Stimulated activated CD8-positive, alpha-beta memory T cell treated with anti-CD3 and anti-CD28 coated beads, Interleukin-4, amount 100 ng/mL, for 4 hours (primary cell): ENCODE measurements around the gene RHOT2.
"Not testable (repeated sequence)": the region's sequence is repeated elsewhere in the genome, so short reads cannot be mapped to it uniquely, and the experiment has no call there.

ENCODE experiments used
- DNase-seq, 2 donors: peaks; one replicate each; pipeline ENCODE4 v3.0.0-alpha.2; 2020; ENCODE audit warnings: low read depth in 2 of 2, low spot score in 1 of 2

RHOT2 gene

DNA sequence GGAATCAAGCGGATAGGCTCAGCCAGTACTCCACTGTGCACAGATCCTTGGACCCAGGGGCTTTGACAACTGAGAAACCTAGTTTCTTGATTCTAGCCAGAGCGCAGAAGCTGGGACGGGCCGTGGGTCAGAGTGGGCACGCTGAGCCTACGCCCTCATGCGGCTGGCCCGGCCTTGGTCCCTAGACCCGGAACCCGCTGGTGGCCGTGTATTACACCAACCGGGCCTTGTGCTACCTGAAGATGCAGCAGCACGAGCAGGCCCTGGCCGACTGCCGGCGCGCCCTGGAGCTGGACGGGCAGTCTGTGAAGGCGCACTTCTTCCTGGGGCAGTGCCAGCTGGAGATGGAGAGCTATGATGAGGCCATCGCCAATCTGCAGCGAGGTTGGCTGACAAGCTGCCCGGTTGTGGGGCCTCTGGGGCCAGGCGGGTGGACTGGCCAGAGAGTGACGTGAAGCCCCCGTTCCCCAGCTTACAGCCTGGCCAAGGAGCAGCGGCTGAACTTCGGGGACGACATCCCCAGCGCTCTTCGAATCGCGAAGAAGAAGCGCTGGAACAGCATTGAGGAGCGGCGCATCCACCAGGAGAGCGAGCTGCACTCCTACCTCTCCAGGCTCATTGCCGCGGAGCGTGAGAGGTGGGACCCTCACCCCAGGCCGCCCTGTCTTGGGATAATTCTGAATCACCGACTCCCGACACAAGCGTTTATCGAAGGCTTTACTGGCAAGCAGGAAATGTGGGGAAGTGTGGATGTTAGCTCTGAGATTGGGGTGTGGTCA is 13.2 kb downstream of the RHOT2 start:
- DNase-seq = no peak

DNA sequence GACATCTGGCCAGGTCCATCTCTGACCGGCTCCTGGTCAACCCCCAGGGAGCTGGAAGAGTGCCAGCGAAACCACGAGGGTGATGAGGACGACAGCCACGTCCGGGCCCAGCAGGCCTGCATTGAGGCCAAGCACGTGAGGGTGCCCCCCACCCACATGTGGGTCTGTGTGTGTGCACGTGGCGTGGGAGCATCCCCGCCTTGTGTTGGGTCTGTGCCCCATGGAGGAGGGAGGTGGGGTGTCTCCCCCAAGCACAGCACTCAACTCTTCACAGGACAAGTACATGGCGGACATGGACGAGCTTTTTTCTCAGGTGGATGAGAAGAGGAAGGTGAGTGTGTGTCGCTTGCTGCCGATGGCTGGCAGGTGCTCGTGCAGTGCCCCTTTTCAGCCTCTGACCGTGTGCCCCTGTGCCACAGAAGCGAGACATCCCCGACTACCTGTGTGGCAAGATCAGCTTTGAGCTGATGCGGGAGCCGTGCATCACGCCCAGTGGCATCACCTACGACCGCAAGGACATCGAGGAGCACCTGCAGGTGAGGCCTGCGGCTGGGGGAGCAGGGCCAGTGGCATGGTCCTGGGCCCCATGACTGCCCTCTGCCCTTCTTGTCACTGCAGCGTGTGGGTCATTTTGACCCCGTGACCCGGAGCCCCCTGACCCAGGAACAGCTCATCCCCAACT is 14.0 kb downstream of the RHOT2 start:
- DNase-seq = no peak

GRCh38 chr16:682493-683395 is 14.8 kb downstream of the RHOT2 start:
- no peak for DNase-seq

GRCh38 chr16:683396-684070 is 15.6 kb downstream of the RHOT2 start:
- DNase-seq = no peak

DNA sequence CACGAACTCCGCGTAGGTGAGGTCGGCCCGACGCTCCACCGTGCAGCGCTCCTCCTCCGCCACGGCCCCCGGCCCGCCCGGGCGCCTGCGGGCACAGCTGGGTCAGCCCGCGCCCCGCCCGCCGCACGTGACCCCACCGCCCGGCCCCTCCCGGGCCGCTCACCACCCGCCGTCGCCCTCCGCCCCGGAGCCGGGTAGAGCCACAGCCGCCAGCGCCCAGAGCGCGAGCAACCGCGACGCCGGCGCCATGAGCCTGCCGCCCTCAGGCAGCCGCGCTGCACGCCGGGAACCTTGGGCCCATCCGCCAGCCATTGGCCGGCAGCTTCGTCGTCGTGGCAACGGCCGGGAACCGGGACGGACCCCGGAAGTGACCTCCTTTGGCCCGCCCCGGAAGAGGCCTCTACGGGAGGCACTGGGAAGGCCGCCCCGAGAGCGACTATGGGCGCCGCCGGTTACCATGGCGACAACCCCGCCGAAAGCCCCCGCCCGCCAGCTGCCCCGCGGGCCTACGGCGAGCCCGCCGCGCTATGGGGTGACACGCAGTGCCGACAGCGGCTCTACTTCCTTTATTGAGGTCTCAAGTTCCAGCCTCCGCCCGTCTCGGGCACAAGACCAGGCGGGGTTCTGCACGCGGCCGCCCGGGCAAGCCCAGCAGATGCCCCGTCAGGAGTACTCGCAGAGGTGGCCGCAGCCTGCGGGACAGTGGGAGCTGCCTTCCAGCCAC is 16.3 kb downstream of the RHOT2 start, which contains the start of gene JMJD8:
TSS of gene JMJD8 (minus strand) at position 264 of the 724 bp plus-strand sequence. CDS start at position 249, 15 bp downstream.
- peak; percentile 88 to 95 for DNase-seq

GRCh38 chr16:684961-685696 is 17.2 kb downstream of the RHOT2 start:
- DNase-seq = no peak

DNA sequence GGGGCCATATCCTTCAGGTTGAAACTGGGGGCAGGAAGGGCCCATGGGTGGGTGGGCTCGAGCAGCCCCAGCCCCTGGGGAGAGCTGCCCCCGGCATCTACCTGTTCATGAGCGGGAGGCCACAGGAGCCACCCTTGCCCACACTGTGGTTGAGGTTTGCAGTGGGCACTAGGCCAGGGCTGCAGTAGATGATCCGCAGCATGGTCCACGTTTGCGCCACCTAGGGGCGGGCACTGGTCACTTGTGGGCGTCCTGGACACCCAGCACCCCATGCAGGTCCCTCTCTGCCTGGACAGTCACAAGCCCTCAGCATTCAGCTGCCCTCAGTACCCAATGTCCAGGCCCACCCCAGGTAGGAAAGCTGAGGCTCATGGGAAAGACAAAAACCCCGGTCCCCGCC is 18.0 kb downstream of the RHOT2 start:
- DNase-seq = no peak

- no peak for DNase-seq
Observed at GRCh38 chr16:686459-687260, 18.7 kb downstream of the RHOT2 start.

- DNase-seq = no peak
Observed at GRCh38 chr16:687499-687898, 19.6 kb downstream of the RHOT2 start.

DNA sequence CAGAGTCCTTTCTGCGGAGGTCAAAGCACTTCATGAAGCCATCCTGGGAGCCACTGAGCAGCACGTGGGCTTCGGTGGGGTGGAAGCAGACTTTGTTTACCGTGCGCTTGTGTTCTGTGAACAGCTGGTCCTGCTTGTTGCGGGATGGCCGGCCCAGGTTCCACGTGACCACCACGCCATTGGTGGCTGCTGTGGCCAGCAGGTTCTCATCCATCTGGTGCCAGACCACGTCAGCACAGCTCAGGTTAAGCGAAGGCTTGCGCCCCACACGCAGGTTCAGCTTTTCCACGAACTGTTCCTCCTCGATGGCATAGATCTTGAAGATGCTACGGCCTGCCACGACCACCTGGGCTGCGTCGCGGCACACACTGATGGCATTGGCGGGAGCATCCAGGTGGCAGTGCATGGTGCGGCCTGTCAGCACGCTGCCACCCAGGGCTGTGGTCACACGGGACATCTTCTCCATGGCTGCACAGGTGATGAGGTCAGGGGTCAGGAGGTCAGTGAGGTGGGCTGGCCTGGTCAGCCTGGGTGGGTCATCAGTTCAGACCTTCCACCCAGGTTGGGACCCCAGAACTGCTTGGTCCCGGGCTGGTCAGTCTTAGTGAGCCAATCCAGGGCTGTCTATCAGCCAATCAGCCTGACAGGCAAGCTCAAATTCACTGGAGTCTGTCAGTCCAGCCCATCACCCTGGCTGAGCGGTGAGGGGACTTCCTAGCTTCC is 21.4 kb downstream of the RHOT2 start:
- no peak for DNase-seq

DNA sequence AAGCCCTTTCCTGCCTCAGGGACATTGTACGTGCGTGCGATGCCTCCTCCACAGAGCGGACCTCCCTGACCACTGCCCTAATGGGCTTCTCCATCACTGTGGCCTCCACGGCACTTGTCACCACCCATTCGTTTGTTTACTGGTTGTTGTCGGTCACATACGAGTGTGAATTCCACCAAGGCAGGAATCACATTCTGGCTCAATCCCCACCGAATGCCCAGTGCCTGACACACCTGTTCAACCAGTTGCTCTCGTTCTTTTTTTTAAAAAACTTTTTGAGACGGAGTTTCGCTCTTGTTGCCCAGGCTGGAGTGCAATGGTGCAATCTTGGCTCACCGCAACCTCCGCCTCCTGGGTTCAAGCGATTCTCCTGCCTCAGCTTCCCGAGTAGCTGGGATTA is 23.3 kb downstream of the RHOT2 start:
- DNase-seq = not testable (repeated sequence)

DNA sequence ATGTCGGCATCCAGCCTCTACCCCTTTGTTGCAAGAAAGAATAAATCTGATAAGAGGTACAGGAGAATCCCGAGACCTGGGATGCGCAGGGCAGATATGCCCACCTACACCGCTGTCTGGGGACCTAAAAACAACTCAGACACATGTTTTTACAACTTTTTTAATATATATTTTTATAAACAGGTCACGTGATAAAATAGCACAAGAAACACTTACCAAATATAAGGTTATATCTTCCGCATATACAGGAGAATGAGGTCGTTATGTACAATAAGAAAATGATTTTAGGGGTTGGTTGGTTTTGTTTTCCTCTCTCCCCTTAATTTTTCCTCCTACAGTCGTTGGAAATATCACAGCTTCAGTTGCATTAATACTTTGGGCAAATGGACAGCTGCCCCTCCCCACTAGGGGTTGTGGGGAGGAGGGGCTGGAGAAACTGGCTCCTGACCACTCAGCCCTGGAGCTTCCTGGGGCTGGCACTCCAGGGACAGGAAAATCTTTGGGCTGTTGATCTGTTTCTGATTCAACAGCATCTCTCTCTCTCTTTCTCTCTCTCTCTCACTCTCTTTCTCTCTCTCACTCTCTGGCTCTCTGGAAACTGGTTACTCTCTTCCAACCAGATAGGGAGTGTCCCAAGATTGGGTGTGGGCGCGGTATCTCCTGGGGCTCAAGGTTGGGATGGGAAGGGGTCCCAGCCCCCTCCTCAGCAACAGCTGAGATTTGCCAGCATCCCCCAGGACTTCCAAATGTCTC is 24.6 kb downstream of the RHOT2 start:
- DNase-seq = no peak

DNA sequence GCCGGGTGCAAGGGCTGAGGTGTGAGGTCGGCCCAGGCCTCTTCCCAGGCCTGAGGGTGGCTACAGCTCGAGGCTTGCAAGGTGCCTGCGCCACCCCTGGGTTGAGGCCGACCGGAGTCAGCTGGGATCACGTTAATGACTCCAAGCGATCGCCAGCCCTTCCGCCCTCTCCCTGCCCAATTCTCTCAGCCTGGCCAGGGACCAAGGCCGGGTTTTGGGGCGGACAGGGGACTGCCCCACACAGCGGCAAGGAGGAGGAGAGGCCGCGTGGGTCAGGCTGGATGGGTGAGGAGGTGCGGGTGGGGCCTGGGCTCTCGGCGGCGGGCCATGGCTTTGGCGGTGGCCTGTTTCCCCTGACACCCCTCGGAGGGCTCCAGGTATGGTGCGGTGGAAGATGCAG is 25.4 kb downstream of the RHOT2 start:
- DNase-seq = no peak

DNA sequence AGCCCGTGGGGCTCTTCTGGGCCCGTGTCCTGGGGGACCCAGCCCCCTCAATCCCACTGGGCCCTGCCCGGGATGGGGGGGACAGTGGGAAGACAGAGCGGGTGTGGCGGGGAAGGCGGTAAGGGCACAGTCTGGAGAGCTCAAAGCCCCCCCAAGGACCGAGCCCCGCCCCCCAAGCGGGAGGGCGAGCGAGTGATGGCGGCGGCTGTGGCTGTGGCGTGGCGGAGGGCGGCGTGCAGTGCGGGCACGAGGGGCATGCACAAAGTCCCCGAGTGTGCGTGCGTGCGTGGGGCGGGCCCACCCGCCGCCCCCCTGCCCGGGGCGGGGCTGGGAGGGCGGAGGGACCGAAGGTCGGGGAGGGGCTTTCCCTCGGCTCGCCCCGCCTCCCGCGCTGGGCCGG is 25.8 kb downstream of the RHOT2 start:
- DNase-seq = peak in 1 of 2 donors; percentile 29

DNA sequence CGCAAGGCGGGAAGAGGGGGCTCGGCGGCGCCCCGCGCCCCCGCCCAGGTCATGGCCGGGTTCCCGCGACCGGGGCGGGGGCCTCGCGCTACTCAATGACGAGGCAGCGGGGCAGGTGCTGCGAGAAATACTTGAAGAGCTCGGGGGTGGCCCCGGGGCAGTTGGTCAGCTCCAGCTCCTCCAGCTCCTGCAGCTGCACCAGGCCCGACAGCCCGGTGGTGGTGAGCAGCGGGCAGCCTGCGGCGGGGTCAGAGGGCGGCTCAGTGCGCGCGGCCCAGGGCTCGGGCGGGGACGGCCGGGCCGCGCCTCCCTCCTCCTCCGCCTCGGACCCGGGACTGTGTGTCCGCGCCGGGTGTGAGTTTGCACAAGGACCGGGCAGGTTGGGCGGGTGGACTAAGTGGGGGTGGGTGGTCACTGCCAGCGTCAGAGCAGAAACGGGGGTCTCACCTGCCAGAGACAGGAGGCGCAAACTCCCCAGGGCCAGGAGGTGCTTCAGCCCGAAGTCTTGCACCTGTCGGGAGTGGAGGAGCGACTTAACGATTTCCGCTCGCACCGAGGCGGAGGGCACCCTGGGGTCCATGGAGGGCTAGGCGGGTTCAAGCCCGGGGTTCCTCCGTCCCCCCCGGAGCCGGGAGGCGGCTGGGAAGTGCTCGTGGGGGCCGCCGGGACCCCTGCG is 26.4 kb downstream of the RHOT2 start:
- DNase-seq = no peak

- DNase-seq = no peak
Observed at GRCh38 chr16:694863-695354, 27.0 kb downstream of the RHOT2 start.
